IMR-90 (cell line): ENCODE results near the gene PCNP. TPM values are rescaled to one million over a fixed set of nuclear protein-coding genes. Genes with fewer than 3 reads are reported as not detected.

Source experiments
- ATAC-seq: fragments of 200-7000 bp; cut with Tn5 transposase; 2 replicates; pipeline ENCODE4 v1.9.1; 2020; ENCODE audit warnings: low read depth, mild to moderate bottlenecking, moderate library complexity
- BruUV-seq: library from RNA; stranded (reverse); fragments of 400-500 nt; replicated peaks from 2 replicates; lab custom pipeline; 2021; lab: Mats Ljungman, UMichigan
- CTCF ChIA-PET: fragments of 300-600 bp; formaldehyde crosslinking; extraction: SDS; loops from one replicate; lab custom pipeline; 2021; ENCODE audit warnings: antibody characterized with exemption; lab: Yijun Ruan, JAX
- POLR2A ChIA-PET: fragments of 300-600 bp; sonication (Branson Sonifier 250); formaldehyde crosslinking; loops from one replicate; lab custom pipeline; 2022; ENCODE audit warnings: antibody characterized with exemption; ENCODE audit not compliant: unreplicated experiment; lab: Charles Lee
- DNase-seq: peaks from one replicate; pipeline ENCODE4 v3.0.0; 2013
- H2AFZ ChIP-seq: replicated peaks from 2 replicates; pipeline ENCODE3; 2013; ENCODE audit warnings: low read length, mild to moderate bottlenecking; ENCODE audit not compliant: poor library complexity
- H2AK5ac ChIP-seq: 2 replicates; pipeline ENCODE4 v1.6.1; 2013; ENCODE audit warnings: low read depth, low read length, inconsistent platforms
- H2AK9ac ChIP-seq: replicated peaks from 2 replicates; pipeline ENCODE3; 2013; ENCODE audit warnings: mild to moderate bottlenecking, low read depth, low read length, moderate library complexity; ENCODE audit not compliant: poor library complexity
- H2BK120ac ChIP-seq: 2 replicates; pipeline ENCODE4 v1.6.1; 2013; ENCODE audit warnings: low read depth, low read length, inconsistent platforms
- H2BK15ac ChIP-seq: 3 replicates; pipeline ENCODE4 v1.6.1; 2013; ENCODE audit warnings: low read depth, low read length, inconsistent platforms
- H2BK20ac ChIP-seq: 2 replicates; pipeline ENCODE4 v1.6.1; 2013; ENCODE audit warnings: low read depth, mild to moderate bottlenecking, inconsistent platforms, low read length, moderate library complexity
- H2BK5ac ChIP-seq: 2 replicates; pipeline ENCODE4 v1.6.1; 2013; ENCODE audit warnings: mild to moderate bottlenecking, low read depth, low read length, inconsistent platforms; ENCODE audit not compliant: poor library complexity, severe bottlenecking
- H3K14ac ChIP-seq: replicated peaks from 2 replicates; pipeline ENCODE4 v1.6.1; 2013; ENCODE audit warnings: low read depth, low read length, inconsistent platforms
- H3K18ac ChIP-seq: 2 replicates; pipeline ENCODE4 v1.6.1; 2013; ENCODE audit warnings: low read depth, low read length, control low read depth
- H3K23ac ChIP-seq: 2 replicates; pipeline ENCODE4 v1.6.1; 2013; ENCODE audit warnings: low read depth, low read length, inconsistent platforms
- H3K27ac ChIP-seq: 2 replicates; pipeline ENCODE4 v1.5.1; 2013; ENCODE audit warnings: mild to moderate bottlenecking, control low read depth, low read length; ENCODE audit not compliant: insufficient read depth
- H3K27me3 ChIP-seq: 2 replicates; pipeline ENCODE4 v1.6.1; 2013; ENCODE audit warnings: low read length; ENCODE audit not compliant: control insufficient read depth, insufficient read depth
- H3K36me3 ChIP-seq: 2 replicates; pipeline ENCODE4 v1.6.1; 2013; ENCODE audit warnings: low read length, mixed read lengths; ENCODE audit not compliant: control insufficient read depth, insufficient read depth
- H3K4ac ChIP-seq: 2 replicates; pipeline ENCODE4 v1.6.1; 2013; ENCODE audit warnings: low read depth, low read length, inconsistent platforms
- H3K4me1 ChIP-seq: 2 replicates; pipeline ENCODE4 v1.6.1; 2013; ENCODE audit warnings: low read length, mixed read lengths; ENCODE audit not compliant: control insufficient read depth, insufficient read depth
- H3K4me2 ChIP-seq: 2 replicates; pipeline ENCODE4 v1.6.1; 2013; ENCODE audit warnings: low read depth, mild to moderate bottlenecking, control low read depth, low read length, moderate library complexity
- H3K4me3 ChIP-seq: 2 replicates; pipeline ENCODE4 v1.5.1; 2013; ENCODE audit warnings: low read depth, mild to moderate bottlenecking, control low read depth, low read length, moderate library complexity; ENCODE audit not compliant: insufficient read depth
- H3K56ac ChIP-seq: 2 replicates; pipeline ENCODE4 v1.6.1; 2013; ENCODE audit warnings: low read length, inconsistent platforms; ENCODE audit not compliant: insufficient read depth; ENCODE audit errors: extremely low read depth
- H3K79me1 ChIP-seq, 2 experiments: 2 replicates each; pipeline ENCODE4 v1.6.1; 2013; ENCODE audit warnings: low read length in 2 of 2, inconsistent platforms in 1 of 2, low read depth in 1 of 2
- H3K9ac ChIP-seq: 2 replicates; pipeline ENCODE4 v1.6.1; 2013; ENCODE audit warnings: low read depth, low read length, control low read depth
- H3K9me1 ChIP-seq: 2 replicates; pipeline ENCODE4 v1.6.1; 2013; ENCODE audit warnings: low read length, inconsistent platforms; ENCODE audit not compliant: insufficient read depth
- H3K9me3 ChIP-seq: 2 replicates; pipeline ENCODE4 v1.6.1; 2013; ENCODE audit warnings: low read length; ENCODE audit not compliant: control insufficient read depth, insufficient read depth
- H4K20me1 ChIP-seq: 2 replicates; pipeline ENCODE4 v1.6.1; 2013; ENCODE audit warnings: low read length, inconsistent platforms; ENCODE audit not compliant: insufficient read depth
- H4K5ac ChIP-seq: 2 replicates; pipeline ENCODE4 v1.6.1; 2013; ENCODE audit warnings: mild to moderate bottlenecking, low read depth, low read length, control low read depth
- H4K8ac ChIP-seq, 2 experiments: 2 replicates each; pipeline ENCODE4 v1.6.1; 2013; ENCODE audit warnings: low read depth in 2 of 2, low read length in 2 of 2, control low read depth in 1 of 2, inconsistent platforms in 1 of 2
- H4K91ac ChIP-seq: 2 replicates; pipeline ENCODE4 v1.6.1; 2013; ENCODE audit warnings: low read depth, low read length, inconsistent platforms; ENCODE audit not compliant: insufficient read depth
- BHLHE40 ChIP-seq: fragments of 150-350 bp; IDR thresholded peaks from 2 replicates; pipeline ENCODE4 v1.6.1; 2016; ENCODE audit warnings: mild to moderate bottlenecking, low read depth, low read length
- CEBPB ChIP-seq: IDR thresholded peaks from 2 replicates; pipeline ENCODE4 v1.6.1; 2012; ENCODE audit warnings: low read depth, low read length, improper control_type of control experiment
- CHD1 ChIP-seq: IDR thresholded peaks from 2 replicates; pipeline ENCODE4 v1.6.1; 2012; ENCODE audit warnings: low read depth, low read length, improper control_type of control experiment
- FOS ChIP-seq: fragments of 150-350 bp; IDR thresholded peaks from 2 replicates; pipeline ENCODE4 v1.6.1; 2016; ENCODE audit warnings: low read depth, low read length
- MAFK ChIP-seq: IDR thresholded peaks from 2 replicates; pipeline ENCODE4 v1.6.1; 2012; ENCODE audit warnings: low read depth, low read length, improper control_type of control experiment
- MAZ ChIP-seq: IDR thresholded peaks from 2 replicates; pipeline ENCODE4 v1.6.1; 2012; ENCODE audit warnings: low read depth, mild to moderate bottlenecking, low read length, improper control_type of control experiment, moderate library complexity, borderline replicate concordance
- MXI1 ChIP-seq: IDR thresholded peaks from 2 replicates; pipeline ENCODE4 v1.6.1; 2012; ENCODE audit warnings: low read depth, mild to moderate bottlenecking, low read length, moderate library complexity, borderline replicate concordance
- NFE2L2 ChIP-seq: fragments of 150-350 bp; IDR thresholded peaks from 2 replicates; pipeline ENCODE4 v1.6.1; 2016; ENCODE audit warnings: low read depth, mild to moderate bottlenecking, low read length
- POLR2A ChIP-seq: IDR thresholded peaks from 2 replicates; pipeline ENCODE4 v1.6.1; 2012; ENCODE audit warnings: mild to moderate bottlenecking, low read depth, low read length
- RAD21 ChIP-seq: IDR thresholded peaks from 2 replicates; pipeline ENCODE4 v1.6.1; 2012; ENCODE audit warnings: low read length, improper control_type of control experiment
- RCOR1 ChIP-seq: IDR thresholded peaks from 2 replicates; pipeline ENCODE4 v1.6.1; 2012; ENCODE audit warnings: mild to moderate bottlenecking, low read length, improper control_type of control experiment; ENCODE audit not compliant: insufficient replicate concordance
- RFX5 ChIP-seq: IDR thresholded peaks from 2 replicates; pipeline ENCODE4 v1.8.0; 2012; ENCODE audit warnings: low read depth, mild to moderate bottlenecking, low read length, moderate library complexity
- SMC3 ChIP-seq: fragments of 150-350 bp; IDR thresholded peaks from 2 replicates; pipeline ENCODE4 v1.6.1; 2016; ENCODE audit warnings: low read depth, mild to moderate bottlenecking, antibody characterized with exemption, low read length, moderate library complexity
- WGBS, 2 experiments: methylation state at CpG; one replicate each; pipeline versions ENCODE4 v1.1.5 to v1.1.7; 2013; ENCODE audit warnings: missing lambda C conversion rate in 2 of 2; ENCODE audit not compliant: insufficient read length in 1 of 2; ENCODE audit errors: extremely low coverage in 2 of 2; 5-methylcytosine and 5-hydroxymethylcytosine counted together
- dilution Hi-C: fragments of 300-500 bp; cut with HindIII; formaldehyde crosslinking; loops from one replicate; pipeline ENCODE4 v1.14.3; 2018; ENCODE audit warnings: low sequenced_read_pairs; ENCODE audit not compliant: unreplicated experiment
- in situ Hi-C: fragments of 300-500 bp; cut with MboI; formaldehyde crosslinking; loops from 3 replicates; pipeline ENCODE4 v1.14.3; 2019; ENCODE audit warnings: low sequenced_read_pairs, inconsistent platforms, mixed read lengths
- intact Hi-C: fragments of 100-400 bp; cut with micrococcal nuclease; formaldehyde crosslinking; loops from 2 replicates; pipeline ENCODE4 v1.10.0; 2022
- polyA plus RNA-seq, 3 experiments: library from polyadenylated mRNA; depleted of rRNA; stranded (reverse); fragments of >200 nt; gene quantifications; 2 replicates each; pipeline ENCODE4 v1.2.3, GENCODE V29; 2012; ENCODE audit warnings: low replicate concordance in 1 of 3
- total RNA-seq: library from RNA; depleted of rRNA; stranded (reverse); fragments of >200 nt; gene quantifications from 2 replicates; pipeline ENCODE4 v1.2.3, GENCODE V29; 2012
- TF ChIP-seq, protein P1 (sequence below): conservative IDR thresholded peaks from 2 replicates; pipeline ENCODE4 v1.5.1; 2012; ENCODE audit warnings: mild to moderate bottlenecking, low read depth, low read length, improper control_type of control experiment
- TF ChIP-seq, protein P2 (sequence below): fragments of 150-350 bp; IDR thresholded peaks from 2 replicates; pipeline ENCODE4 v1.6.1; 2016; ENCODE audit warnings: low read depth, mild to moderate bottlenecking, low read length, moderate library complexity, borderline replicate concordance
- TF ChIP-seq, protein P3 (sequence below): fragments of 150-350 bp; IDR thresholded peaks from 2 replicates; pipeline ENCODE4 v1.6.1; 2017; ENCODE audit warnings: mild to moderate bottlenecking, antibody characterized with exemption, low read length, low read depth

PCNP gene
- total and polyA plus RNA-seq, 2 of the 4 experiments (the other 2 are of a cell fraction) = 34.6 to 53.2 TPM

DNA sequence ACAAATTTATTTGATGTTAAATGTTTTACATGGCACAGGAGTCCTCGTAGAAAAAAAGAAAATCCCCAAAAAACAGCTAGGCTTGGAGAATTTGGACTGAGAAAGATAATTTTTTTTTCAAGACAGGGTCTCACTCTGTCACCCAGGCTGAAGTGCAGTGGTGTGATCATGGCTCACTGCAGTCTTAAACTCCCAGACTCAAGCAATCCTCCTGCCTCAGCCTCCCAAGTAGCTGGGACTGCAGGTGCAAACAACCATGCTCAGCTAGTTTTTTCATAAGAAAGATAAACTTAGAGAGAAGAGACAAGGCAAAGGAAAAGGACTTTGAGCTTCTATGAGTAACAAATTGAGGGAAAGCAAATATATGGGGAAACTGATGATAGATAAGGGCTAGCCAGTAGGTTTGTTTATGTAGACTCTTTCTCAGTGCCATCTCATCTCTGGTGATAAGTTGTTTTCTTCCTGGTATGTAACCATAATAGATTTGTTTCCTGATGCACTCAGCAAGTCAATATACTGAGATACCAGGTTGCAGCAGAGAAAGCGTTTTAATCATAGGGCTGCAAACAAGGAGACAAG lies 25.4 kb upstream of the PCNP start:
- TF ChIP-seq RCOR1 (no peak), MAZ (no peak), SMC3 (no peak), RFX5 (no peak), MXI1 (no peak), MAFK (no peak), NFE2L2 (no peak), RAD21 (no peak), FOS (no peak), BHLHE40 (no peak), CEBPB (no peak), CHD1 (no peak), POLR2A (no peak)
- TF ChIP-seq, protein P1, sequence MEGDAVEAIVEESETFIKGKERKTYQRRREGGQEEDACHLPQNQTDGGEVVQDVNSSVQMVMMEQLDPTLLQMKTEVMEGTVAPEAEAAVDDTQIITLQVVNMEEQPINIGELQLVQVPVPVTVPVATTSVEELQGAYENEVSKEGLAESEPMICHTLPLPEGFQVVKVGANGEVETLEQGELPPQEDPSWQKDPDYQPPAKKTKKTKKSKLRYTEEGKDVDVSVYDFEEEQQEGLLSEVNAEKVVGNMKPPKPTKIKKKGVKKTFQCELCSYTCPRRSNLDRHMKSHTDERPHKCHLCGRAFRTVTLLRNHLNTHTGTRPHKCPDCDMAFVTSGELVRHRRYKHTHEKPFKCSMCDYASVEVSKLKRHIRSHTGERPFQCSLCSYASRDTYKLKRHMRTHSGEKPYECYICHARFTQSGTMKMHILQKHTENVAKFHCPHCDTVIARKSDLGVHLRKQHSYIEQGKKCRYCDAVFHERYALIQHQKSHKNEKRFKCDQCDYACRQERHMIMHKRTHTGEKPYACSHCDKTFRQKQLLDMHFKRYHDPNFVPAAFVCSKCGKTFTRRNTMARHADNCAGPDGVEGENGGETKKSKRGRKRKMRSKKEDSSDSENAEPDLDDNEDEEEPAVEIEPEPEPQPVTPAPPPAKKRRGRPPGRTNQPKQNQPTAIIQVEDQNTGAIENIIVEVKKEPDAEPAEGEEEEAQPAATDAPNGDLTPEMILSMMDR = no peak
- TF ChIP-seq, protein P2, sequence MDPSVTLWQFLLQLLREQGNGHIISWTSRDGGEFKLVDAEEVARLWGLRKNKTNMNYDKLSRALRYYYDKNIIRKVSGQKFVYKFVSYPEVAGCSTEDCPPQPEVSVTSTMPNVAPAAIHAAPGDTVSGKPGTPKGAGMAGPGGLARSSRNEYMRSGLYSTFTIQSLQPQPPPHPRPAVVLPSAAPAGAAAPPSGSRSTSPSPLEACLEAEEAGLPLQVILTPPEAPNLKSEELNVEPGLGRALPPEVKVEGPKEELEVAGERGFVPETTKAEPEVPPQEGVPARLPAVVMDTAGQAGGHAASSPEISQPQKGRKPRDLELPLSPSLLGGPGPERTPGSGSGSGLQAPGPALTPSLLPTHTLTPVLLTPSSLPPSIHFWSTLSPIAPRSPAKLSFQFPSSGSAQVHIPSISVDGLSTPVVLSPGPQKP = no peak
- TF ChIP-seq, protein P3, sequence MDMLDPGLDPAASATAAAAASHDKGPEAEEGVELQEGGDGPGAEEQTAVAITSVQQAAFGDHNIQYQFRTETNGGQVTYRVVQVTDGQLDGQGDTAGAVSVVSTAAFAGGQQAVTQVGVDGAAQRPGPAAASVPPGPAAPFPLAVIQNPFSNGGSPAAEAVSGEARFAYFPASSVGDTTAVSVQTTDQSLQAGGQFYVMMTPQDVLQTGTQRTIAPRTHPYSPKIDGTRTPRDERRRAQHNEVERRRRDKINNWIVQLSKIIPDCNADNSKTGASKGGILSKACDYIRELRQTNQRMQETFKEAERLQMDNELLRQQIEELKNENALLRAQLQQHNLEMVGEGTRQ = no peak
- POLR2A ChIA-PET = no interaction called here
- Histone ChIP-seq H3K4me3 (no peak overlapping the region), H3K4ac (no peak overlapping the region), H2AK5ac (no peak overlapping the region), H3K23ac (no peak overlapping the region), H3K18ac (no peak overlapping the region), H3K9ac (no peak overlapping the region), H4K5ac (no peak overlapping the region), H2BK15ac (no peak overlapping the region), H2AK9ac (no peak overlapping the region), H3K9me3 (no peaks in the 10 kb centered on the region), H3K36me3 (no peaks in the 10 kb centered on the region), H4K20me1 (no peaks in the 10 kb centered on the region), H3K56ac (no peak overlapping the region), H2BK20ac (no peak overlapping the region), H2BK120ac (no peak overlapping the region), H3K14ac (no peak overlapping the region), H3K4me1 (no peaks in the 10 kb centered on the region), H2BK5ac (no peak overlapping the region), H3K27ac (no peak overlapping the region), H2AFZ (no peak overlapping the region), H3K79me1 (no peaks in the 10 kb centered on the region), H4K8ac (no peak overlapping the region), H3K9me1 (no peaks in the 10 kb centered on the region), H4K91ac (no peak overlapping the region), H3K4me2 (no peak overlapping the region), H3K27me3 (peaks cover 2% of the 10 kb centered on the region; the same call in 1 of the 2 replicates)
- ATAC-seq = no peak
- dilution Hi-C loops (no loop called here), intact Hi-C loops (no loop called here), in situ Hi-C loops (no loop called here)
- no TSS peak for BruUV-seq
- CTCF ChIA-PET = no interaction called here
- no peak for DNase-seq
- WGBS, 2 experiments = no CpG with 5 or more reads among the region's 2 CpGs
